HepG2 (cell line): ENCODE results near the gene PCDH12. TPM values are rescaled to one million over a fixed set of nuclear protein-coding genes. Genes with fewer than 3 reads are reported as not detected.

Experiments
- ATAC-seq: fragments of 200-7000 bp; cut with Tn5 transposase; 3 replicates; pipeline ENCODE4 v1.9.1; 2020; ENCODE audit warnings: mild to moderate bottlenecking, moderate library complexity
- BruUV-seq: library from RNA; stranded (reverse); fragments of 400-500 nt; replicated peaks from 2 replicates; lab custom pipeline; 2021; lab: Mats Ljungman, UMichigan
- CTCF ChIA-PET: fragments of 300-600 bp; formaldehyde crosslinking; extraction: SDS; loops from one replicate; lab custom pipeline; 2021; ENCODE audit warnings: low total read pairs, inconsistent platforms, low intra/inter-chr PET ratio; lab: Yijun Ruan, JAX
- POLR2A ChIA-PET: fragments of 350-600 bp; sonication (Branson Sonifier 250); formaldehyde crosslinking; loops from one replicate; lab custom pipeline; 2020; ENCODE audit warnings: antibody characterized with exemption, inconsistent platforms; lab: Yijun Ruan, JAX
- DNase-seq: peaks from one replicate; pipeline ENCODE4 v3.0.0-alpha.2; 2015; ENCODE audit warnings: low spot score
- FAIRE-seq: peaks from 3 replicates; lab custom pipeline; 2011; peaks lifted over from hg19 to GRCh38; lab: Jason Lieb, UNC
- H2AFZ ChIP-seq: one replicate; pipeline ENCODE4 v1.6.1; 2011; ENCODE audit warnings: low read length, inconsistent platforms
- H3K27ac ChIP-seq: fragments of 300-600 bp; 3 replicates; pipeline ENCODE4 v1.8.0; 2011; ENCODE audit warnings: mixed run types, mild to moderate bottlenecking, mixed read lengths, low read length, inconsistent platforms; ENCODE audit not compliant: insufficient read depth; ENCODE audit errors: extremely low read length
- H3K27me3 ChIP-seq, 2 experiments: fragments of 200-600 bp in 1 of 2; 2 replicates in 1 of 2; 3 replicates in 1 of 2; pipeline versions ENCODE4 v1.6.0 to v1.8.0; 2011; ENCODE audit warnings: low read length in 2 of 2, mild to moderate bottlenecking in 2 of 2, moderate library complexity in 2 of 2, inconsistent platforms in 1 of 2; ENCODE audit not compliant: insufficient read depth in 2 of 2, control insufficient read depth in 1 of 2
- H3K36me3 ChIP-seq, 2 experiments: fragments of 200-600 bp in 1 of 2; replicated peaks in 1 of 2; 2 replicates in 1 of 2; 3 replicates in 1 of 2; pipeline versions ENCODE4 v1.5.1 to v1.8.0; 2011; ENCODE audit warnings: low read length in 2 of 2, inconsistent platforms in 1 of 2; ENCODE audit not compliant: insufficient read depth in 2 of 2, control insufficient read depth in 1 of 2
- H3K4me1 ChIP-seq: 2 replicates; pipeline ENCODE4 v1.5.1; 2012; ENCODE audit warnings: low read length, inconsistent platforms; ENCODE audit not compliant: insufficient read depth
- H3K4me2 ChIP-seq: 2 replicates; pipeline ENCODE4 v1.6.0; 2011; ENCODE audit warnings: low read depth, low read length, inconsistent platforms
- H3K4me3 ChIP-seq, 3 experiments: fragments of 200-600 bp in 1 of 3; sonication (generic), shearing (Covaris generic) in 1 of 3; replicated peaks in 1 of 3; 2 replicates each; pipeline ENCODE4 v1.5.1; 2011 to 2016; ENCODE audit warnings: low read length in 3 of 3, inconsistent platforms in 2 of 3, low read depth in 2 of 3, mild to moderate bottlenecking in 2 of 3, control low read depth in 1 of 3, mixed read lengths in 1 of 3; ENCODE audit not compliant: insufficient read depth in 1 of 3
- H3K79me2 ChIP-seq: one replicate; pipeline ENCODE4 v1.6.1; 2011; ENCODE audit warnings: low read length, inconsistent platforms; ENCODE audit not compliant: insufficient read depth
- H3K9ac ChIP-seq: 2 replicates; pipeline ENCODE4 v1.6.0; 2011; ENCODE audit warnings: mild to moderate bottlenecking, low read depth, low read length, inconsistent platforms; ENCODE audit not compliant: insufficient read depth
- H3K9me3 ChIP-seq: 2 replicates; pipeline ENCODE4 v1.5.1; 2012; ENCODE audit warnings: mild to moderate bottlenecking, low read length
- H4K20me1 ChIP-seq: 2 replicates; pipeline ENCODE4 v1.6.0; 2011; ENCODE audit warnings: inconsistent platforms, mild to moderate bottlenecking, low read length, moderate library complexity; ENCODE audit not compliant: insufficient read depth
- ATRX ChIP-seq: sonication (generic); formaldehyde crosslinking; IDR thresholded peaks from 2 replicates; pipeline ENCODE4 v1.4.0; 2020; ENCODE audit warnings: missing genetic modification reagents, borderline replicate concordance
- DMTF1 ChIP-seq: sonication (generic); formaldehyde crosslinking; IDR thresholded peaks from 2 replicates; pipeline ENCODE4 v1.4.0; 2020; ENCODE audit warnings: mild to moderate bottlenecking, missing genetic modification reagents
- FOXO1 ChIP-seq: sonication (generic); formaldehyde crosslinking; IDR thresholded peaks from 2 replicates; pipeline ENCODE4 v1.4.0; 2020; ENCODE audit warnings: missing genetic modification reagents
- HNF4G ChIP-seq, 2 experiments: sonication (generic) in 1 of 2; formaldehyde crosslinking in 1 of 2; IDR thresholded peaks; 2 replicates each; pipeline versions ENCODE4 v1.4.0 to v1.6.1; 2011 to 2020; ENCODE audit warnings: borderline replicate concordance in 2 of 2, low read depth in 2 of 2, mild to moderate bottlenecking in 2 of 2, low read length in 1 of 2, missing genetic modification reagents in 1 of 2, moderate library complexity in 1 of 2
- HNRNPUL1 ChIP-seq: fragments of 200-400 bp; formaldehyde crosslinking; IDR thresholded peaks from 2 replicates; pipeline ENCODE4 v1.6.1; 2017; ENCODE audit warnings: low read depth, mild to moderate bottlenecking, low read length, moderate library complexity
- HOXA3 ChIP-seq: sonication (generic); formaldehyde crosslinking; IDR thresholded peaks from 2 replicates; pipeline ENCODE4 v1.5.0; 2020; ENCODE audit warnings: missing genetic modification reagents
- IRX3 ChIP-seq: sonication (generic); formaldehyde crosslinking; IDR thresholded peaks from 2 replicates; pipeline ENCODE4 v1.8.1; 2023; ENCODE audit warnings: mild to moderate bottlenecking, low read depth, missing genetic modification reagents, borderline replicate concordance
- NR2F1 ChIP-seq, 2 experiments: fragments of 450-650 bp in 1 of 2; formaldehyde crosslinking in 1 of 2; IDR thresholded peaks; 2 replicates each; pipeline versions ENCODE4 v1.5.0 to v1.6.1; 2016 to 2020; ENCODE audit warnings: mild to moderate bottlenecking in 1 of 2, missing compliant biosample characterization in 1 of 2, missing genetic modification reagents in 1 of 2, moderate library complexity in 1 of 2
- PLRG1 ChIP-seq: fragments of 450-650 bp; conservative IDR thresholded peaks from 2 replicates; pipeline ENCODE4 v1.6.1; 2016
- SKI ChIP-seq: fragments of 450-650 bp; IDR thresholded peaks from one replicate; pipeline ENCODE4 v1.6.1; 2018; ENCODE audit warnings: mild to moderate bottlenecking; ENCODE audit not compliant: partially characterized antibody
- TBX3 ChIP-seq: fragments of 450-650 bp; IDR thresholded peaks from 2 replicates; pipeline ENCODE4 v1.6.1; 2017; ENCODE audit warnings: antibody characterized with exemption, mild to moderate bottlenecking, inconsistent platforms, borderline replicate concordance
- TSC22D2 ChIP-seq: sonication (generic); formaldehyde crosslinking; IDR thresholded peaks from 2 replicates; pipeline ENCODE4 v1.5.1; 2020; ENCODE audit warnings: missing genetic modification reagents, mild to moderate bottlenecking, borderline replicate concordance
- ZBTB20 ChIP-seq: sonication (generic); formaldehyde crosslinking; IDR thresholded peaks from 2 replicates; pipeline ENCODE4 v1.8.1; 2023; ENCODE audit warnings: missing genetic modification reagents, low read depth, mild to moderate bottlenecking, borderline replicate concordance
- ZMYM4 ChIP-seq: sonication (generic); formaldehyde crosslinking; IDR thresholded peaks from 2 replicates; pipeline ENCODE4 v1.8.1; 2023; ENCODE audit warnings: mild to moderate bottlenecking, missing genetic modification reagents
- ZNF138 ChIP-seq: sonication (generic); formaldehyde crosslinking; IDR thresholded peaks from 2 replicates; pipeline ENCODE4 v1.5.0; 2020; ENCODE audit warnings: mild to moderate bottlenecking, low read depth, missing genetic modification reagents
- ZNF556 ChIP-seq: sonication (generic); formaldehyde crosslinking; IDR thresholded peaks from 2 replicates; pipeline ENCODE4 v1.4.0; 2020; ENCODE audit warnings: mild to moderate bottlenecking, missing genetic modification reagents, borderline replicate concordance
- ZNF558 ChIP-seq: sonication (generic); formaldehyde crosslinking; IDR thresholded peaks from 2 replicates; pipeline ENCODE4 v1.9.0; 2022; ENCODE audit warnings: mild to moderate bottlenecking, missing genetic modification reagents, borderline replicate concordance
- ZSCAN31 ChIP-seq: sonication (generic); formaldehyde crosslinking; IDR thresholded peaks from 2 replicates; pipeline ENCODE4 v1.5.0; 2020; ENCODE audit warnings: low read depth, mild to moderate bottlenecking, missing genetic modification reagents
- WGBS: methylation state at CpG from one replicate; pipeline ENCODE4 v1.1.6; 2017; ENCODE audit warnings: low lambda C conversion rate; 5-methylcytosine and 5-hydroxymethylcytosine counted together
- in situ Hi-C: cut with HindIII; loops from 2 replicates; pipeline ENCODE4 v1.10.0; 2017; ENCODE audit warnings: low pct_unique_long_range_greater_than_20kb; ENCODE audit not compliant: extremely low pct_ligation_motif_present
- intact Hi-C: fragments of 100-400 bp; cut with micrococcal nuclease; formaldehyde crosslinking; loops from one replicate; pipeline ENCODE4 v1.10.0; 2022; ENCODE audit not compliant: unreplicated experiment
- polyA plus RNA-seq, 8 experiments: library from polyadenylated mRNA; depleted of rRNA in 3 of 8; stranded (reverse) in 7 of 8; unstranded in 1 of 8; fragments of >200 nt; fragmentation: Illumina TruSeq in 4 of 8; extraction: Trizol in 4 of 8; gene quantifications; 2 replicates each; pipeline versions ENCODE4 v1.2.1 to v1.2.3, GENCODE V29; 2011 to 2016; ENCODE audit warnings: low read depth in 4 of 8, missing spikeins in 1 of 8, mixed read lengths in 1 of 8; ENCODE audit not compliant: insufficient read depth in 1 of 8
- total RNA-seq, 5 experiments: library from RNA; depleted of rRNA; stranded (reverse); fragments of >200 nt; fragmentation: Illumina TruSeq; extraction: Trizol; gene quantifications; 2 replicates each; pipeline ENCODE4 v1.2.3, GENCODE V29; 2016; ENCODE audit warnings: low read depth in 1 of 5
- TF ChIP-seq, protein P1 (sequence below): sonication (generic); formaldehyde crosslinking; IDR thresholded peaks from 2 replicates; pipeline ENCODE4 v1.4.0; 2020; ENCODE audit warnings: missing genetic modification reagents, mild to moderate bottlenecking, borderline replicate concordance
- TF ChIP-seq, protein P2 (sequence below): sonication (generic); formaldehyde crosslinking; IDR thresholded peaks from 2 replicates; pipeline ENCODE4 v1.5.0; 2020; ENCODE audit warnings: missing genetic modification reagents

Gene PCDH12
- total and polyA plus RNA-seq, 2 of the 13 experiments (the other 11 are each of a cell fraction or from before 2014, with no cell fraction given) = not detected

DNA sequence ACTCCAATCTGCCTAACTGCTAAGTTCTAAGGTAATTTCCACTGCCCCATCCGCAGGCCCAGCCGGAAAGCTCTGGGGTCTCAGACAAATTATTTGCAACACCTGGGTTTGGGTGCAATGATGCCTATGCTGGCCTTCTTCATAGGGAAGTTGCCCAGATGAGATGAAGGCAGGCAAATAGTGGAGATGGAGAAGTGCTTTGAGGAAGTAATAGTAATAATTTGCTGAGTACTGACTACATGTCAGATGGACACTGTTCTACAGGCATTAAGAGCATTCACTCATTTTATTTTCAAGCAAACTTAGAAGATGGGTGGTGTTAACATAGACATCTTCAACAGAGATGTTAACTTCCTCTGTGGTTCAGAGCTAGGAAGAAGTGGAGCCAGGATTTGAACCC is 3.8 kb downstream of the PCDH12 start (continued):
- TF ChIP-seq ZNF556 (CRISPR knock-in tag) (no peak), ZNF558 (no peak), ZBTB20 (no peak), NR2F1 (CRISPR knock-in tag; IDR thresholded peaks at IDR 0.05) (no peak), ZMYM4 (no peak), ZSCAN31 (no peak)
- TF ChIP-seq, protein P1, sequence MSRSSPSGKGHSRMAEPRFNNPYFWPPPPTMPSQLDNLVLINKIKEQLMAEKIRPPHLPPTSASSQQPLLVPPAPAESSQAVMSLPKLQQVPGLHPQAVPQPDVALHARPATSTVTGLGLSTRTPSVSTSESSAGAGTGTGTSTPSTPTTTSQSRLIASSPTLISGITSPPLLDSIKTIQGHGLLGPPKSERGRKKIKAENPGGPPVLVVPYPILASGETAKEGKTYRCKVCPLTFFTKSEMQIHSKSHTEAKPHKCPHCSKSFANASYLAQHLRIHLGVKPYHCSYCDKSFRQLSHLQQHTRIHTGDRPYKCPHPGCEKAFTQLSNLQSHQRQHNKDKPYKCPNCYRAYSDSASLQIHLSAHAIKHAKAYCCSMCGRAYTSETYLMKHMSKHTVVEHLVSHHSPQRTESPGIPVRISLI (CRISPR knock-in tag) = no peak

GRCh38 chr5:141952020-141952419 is 6.0 kb downstream of the PCDH12 start:
- CTCF ChIA-PET = no interaction called here
- in situ Hi-C loops = no loop called here
- BruUV-seq = no TSS peak
- TF ChIP-seq HOXA3 (CRISPR knock-in tag) (no peak), HNF4G (IDR thresholded peaks at IDR 0.05; ENCODE audit: borderline replicate concordance, low read depth, low read length) (no peak), HNF4G (CRISPR knock-in tag; IDR thresholded peaks at IDR 0.05; ENCODE audit: borderline replicate concordance, low read depth) (no peak), IRX3 (CRISPR knock-in tag) (no peak), ATRX (no peak), TBX3 (no peak), PLRG1 (no peak), FOXO1 (CRISPR knock-in tag) (no peak), SKI (no peak), DMTF1 (no peak), ZNF138 (no peak), HNRNPUL1 (no peak), TSC22D2 (CRISPR knock-in tag) (no peak)
- TF ChIP-seq, protein P2, sequence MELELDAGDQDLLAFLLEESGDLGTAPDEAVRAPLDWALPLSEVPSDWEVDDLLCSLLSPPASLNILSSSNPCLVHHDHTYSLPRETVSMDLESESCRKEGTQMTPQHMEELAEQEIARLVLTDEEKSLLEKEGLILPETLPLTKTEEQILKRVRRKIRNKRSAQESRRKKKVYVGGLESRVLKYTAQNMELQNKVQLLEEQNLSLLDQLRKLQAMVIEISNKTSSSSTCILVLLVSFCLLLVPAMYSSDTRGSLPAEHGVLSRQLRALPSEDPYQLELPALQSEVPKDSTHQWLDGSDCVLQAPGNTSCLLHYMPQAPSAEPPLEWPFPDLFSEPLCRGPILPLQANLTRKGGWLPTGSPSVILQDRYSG = no peak

More at GRCh38 chr5:141952020-141952419, 6.0 kb downstream of the PCDH12 start:
- no peak for FAIRE-seq
- POLR2A ChIA-PET = no interaction called here
- H3K27ac ChIP-seq = no peak overlapping the region
- WGBS = 43% methylated on average over 2 of the region's 2 CpGs
- H3K9me3 ChIP-seq = no peaks in the 10 kb centered on the region
- H3K4me3 ChIP-seq = no peak overlapping the region
- H4K20me1 ChIP-seq = no peaks in the 10 kb centered on the region
- no peak overlapping the region for H3K4me2 ChIP-seq
- no peak for DNase-seq
- H3K36me3 ChIP-seq = no peaks in the 10 kb centered on the region
- H3K79me2 ChIP-seq = no peaks in the 10 kb centered on the region
- peaks cover 0 to 2% of the 10 kb centered on the region in 2 experiments; a peak in 3 of 5 replicates for H3K27me3 ChIP-seq
- no peak overlapping the region for H2AFZ ChIP-seq
- no peaks in the 10 kb centered on the region for H3K4me1 ChIP-seq
- no peak overlapping the region for H3K9ac ChIP-seq
- intact Hi-C loops = no loop called here
- no peak for ATAC-seq
